Measurements from ENCODE around the gene IFNE. TPM values are rescaled to one million over a fixed set of nuclear protein-coding genes. Genes with fewer than 3 reads are reported as not detected.

The IFNE gene
- total RNA-seq, 4 donors from 2014 or later, result 0.67 to 2.1 (median 1.3) TPM

DNA sequence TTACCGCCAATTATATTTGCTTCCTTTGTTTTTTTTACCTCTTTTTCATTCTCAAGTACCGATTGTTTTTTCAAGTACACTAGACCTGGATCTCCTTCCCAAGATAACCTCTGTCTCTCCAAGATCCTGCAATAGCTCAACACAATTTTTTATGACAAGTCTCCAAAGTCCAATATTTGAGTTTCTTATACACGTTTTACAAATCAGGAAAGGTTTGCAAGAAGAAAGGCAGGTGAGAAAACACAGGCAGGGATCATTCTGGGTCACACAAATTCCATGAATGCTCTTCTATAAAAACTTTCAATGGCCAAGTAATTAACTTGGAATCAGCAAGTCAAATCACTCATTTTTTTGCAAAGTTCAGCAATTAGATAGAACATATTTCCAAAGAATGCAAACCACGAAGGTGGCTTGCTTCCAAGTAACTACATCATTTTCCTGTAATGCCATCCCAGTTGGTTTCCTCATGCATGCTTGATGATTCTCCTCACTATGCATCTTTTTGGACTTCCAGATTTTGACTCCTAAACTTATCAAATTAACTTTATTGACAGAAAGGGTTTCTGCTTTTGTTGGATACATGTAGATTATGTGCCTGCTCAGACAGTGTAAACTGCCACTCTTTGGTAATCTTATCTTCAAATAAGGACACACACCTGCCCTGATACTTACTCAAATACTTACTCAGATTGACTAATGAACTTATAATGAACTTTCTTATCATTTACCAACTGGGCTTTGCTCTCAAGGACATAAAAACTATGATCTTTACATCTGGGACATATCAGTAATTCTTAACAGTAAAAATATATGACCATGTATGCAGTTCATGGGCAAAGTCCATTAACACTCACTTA is 24.7 kb upstream of the IFNE start:
- intact Hi-C loops (cut with DNase I), result no loop called here
- TF ChIP-seq POLR2A (IDR thresholded peaks at IDR 0.05) (no peak), CTCF (IDR thresholded peaks at IDR 0.05) (no peak)
- no peak overlapping the region for H3K4me3 ChIP-seq (replicated peaks in 1 of 3)
- no peak for DNase-seq
- H3K27me3 ChIP-seq, result no peaks in the 10 kb centered on the region
- no peak overlapping the region for H3K27ac ChIP-seq
- no peaks in the 10 kb centered on the region for H3K9me3 ChIP-seq
- WGBS, 2 donors, result 16 to 31% methylated on average over 4 of the region's 4 CpGs
- no peaks in the 10 kb centered on the region for H3K4me1 ChIP-seq
- no peaks in the 10 kb centered on the region for H3K36me3 ChIP-seq

DNA sequence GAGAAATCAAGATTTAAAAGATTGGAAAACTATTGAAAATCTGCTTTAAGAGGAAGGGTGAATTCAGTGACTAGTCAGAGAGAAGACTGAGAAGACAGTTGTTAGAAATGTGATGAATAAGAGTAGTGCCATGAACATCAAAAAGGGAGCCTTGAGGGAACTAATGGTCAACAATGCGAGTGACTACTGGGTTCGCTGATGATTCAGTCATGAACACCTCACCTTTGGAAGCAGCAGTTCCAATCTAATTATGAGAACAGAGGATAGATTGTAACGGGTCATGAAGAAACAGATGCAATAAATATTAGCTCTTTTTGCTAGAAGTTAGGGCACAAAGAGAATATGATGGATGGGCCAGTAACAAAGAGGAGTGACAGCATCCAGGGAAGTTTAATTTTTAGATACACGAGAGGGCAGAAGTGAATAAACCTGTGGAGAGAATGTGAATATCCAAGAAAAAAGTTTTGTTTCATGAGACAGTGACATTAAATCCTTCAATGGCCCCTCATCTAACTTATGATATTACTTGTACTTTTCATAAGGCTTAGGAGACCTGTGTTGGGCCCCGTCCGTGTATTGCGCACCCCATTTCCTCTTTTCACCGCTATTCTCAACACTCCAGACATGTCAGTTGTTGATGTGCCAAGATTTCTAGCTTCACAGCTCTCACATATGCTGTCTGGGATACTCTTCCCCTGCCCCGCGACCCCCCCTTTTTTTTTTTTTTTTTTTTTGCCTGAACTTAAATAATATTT is 23.5 kb upstream of the IFNE start:
- H3K9me3 ChIP-seq, result no peaks in the 10 kb centered on the region
- no peak for DNase-seq
- no peaks in the 10 kb centered on the region for H3K36me3 ChIP-seq
- TF ChIP-seq CTCF (IDR thresholded peaks at IDR 0.05) (no peak), POLR2A (IDR thresholded peaks at IDR 0.05) (no peak)
- no peaks in the 10 kb centered on the region for H3K4me1 ChIP-seq
- 74 to 80% methylated on average over 10 of the region's 10 CpGs for WGBS, 2 donors
- no peak overlapping the region for H3K4me3 ChIP-seq (replicated peaks in 1 of 3)
- H3K27me3 ChIP-seq, result no peaks in the 10 kb centered on the region
- intact Hi-C loops (cut with DNase I), result no loop called here
- H3K27ac ChIP-seq, result no peak overlapping the region

- no peaks in the 10 kb centered on the region for H3K4me1 ChIP-seq
- DNase-seq, result no peak
- no peak for TF ChIP-seq POLR2A (IDR thresholded peaks at IDR 0.05)
- TF ChIP-seq CTCF (IDR thresholded peaks at IDR 0.05), result no peak
- H3K36me3 ChIP-seq, result no peaks in the 10 kb centered on the region
- H3K27me3 ChIP-seq, result no peaks in the 10 kb centered on the region
- intact Hi-C loops (cut with DNase I), result no loop called here
- no peak overlapping the region for H3K27ac ChIP-seq
- H3K9me3 ChIP-seq, result no peaks in the 10 kb centered on the region
- H3K4me3 ChIP-seq (replicated peaks in 1 of 3), result no peak overlapping the region
Measured at GRCh38 chr9:21504894-21505293, 22.8 kb upstream of the IFNE start.

- TF ChIP-seq CTCF (IDR thresholded peaks at IDR 0.05), result no peak
- TF ChIP-seq POLR2A (IDR thresholded peaks at IDR 0.05), result no peak
- no peak for DNase-seq
- intact Hi-C loops (cut with DNase I), result no loop called here
- Histone ChIP-seq H3K27me3 (no peaks in the 10 kb centered on the region), H3K9me3 (no peaks in the 10 kb centered on the region), H3K4me1 (no peaks in the 10 kb centered on the region), H3K27ac (no peak overlapping the region), H3K36me3 (no peaks in the 10 kb centered on the region), H3K4me3 (replicated peaks in 1 of 3) (no peak overlapping the region)
- 74 to 88% methylated on average over 2 of the region's 2 CpGs for WGBS, 2 donors
Measured at GRCh38 chr9:21504113-21504512, 22.0 kb upstream of the IFNE start.

DNA sequence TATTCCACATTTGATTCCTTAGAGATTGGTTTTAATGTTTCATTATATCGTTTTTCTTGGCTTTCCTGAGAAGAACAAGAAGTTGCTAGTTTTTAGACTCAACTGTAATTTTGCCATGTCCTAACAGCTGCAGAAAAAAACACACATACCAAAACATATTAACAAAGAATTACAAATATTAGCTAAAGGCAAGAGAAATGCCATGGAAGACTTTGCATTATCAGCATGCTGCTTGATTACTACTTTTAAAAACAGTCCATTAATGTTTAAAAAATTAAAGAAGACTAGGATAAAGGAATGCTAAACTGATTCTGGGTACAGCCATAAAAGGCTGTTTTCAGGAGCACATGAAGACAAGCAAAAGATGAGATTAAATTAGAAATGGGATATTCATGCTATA is 20.5 kb upstream of the IFNE start:
- Histone ChIP-seq H3K36me3 (no peaks in the 10 kb centered on the region), H3K27ac (no peak overlapping the region), H3K9me3 (no peaks in the 10 kb centered on the region), H3K4me1 (no peaks in the 10 kb centered on the region), H3K27me3 (no peaks in the 10 kb centered on the region), H3K4me3 (replicated peaks in 1 of 3) (no peak overlapping the region)
- intact Hi-C loops (cut with DNase I), result no loop called here
- DNase-seq, result no peak
- no peak for TF ChIP-seq CTCF (IDR thresholded peaks at IDR 0.05)
- no peak for TF ChIP-seq POLR2A (IDR thresholded peaks at IDR 0.05)
- WGBS, 2 donors, result 79 to 87% methylated on average over 1 of the region's 1 CpG
